A549 (cell line): ENCODE data around the gene UTRN. TPM values are rescaled to one million over a fixed set of nuclear protein-coding genes. Genes with fewer than 3 reads are reported as not detected.

Source experiments
- ATAC-seq, 2 experiments: fragments of 200-7000 bp in 1 of 2; fragments of >200 bp in 1 of 2; cut with Nextera tagmentation in 1 of 2; cut with Tn5 transposase in 1 of 2; 3 replicates each; pipeline versions ENCODE4 v1.8.0 to v1.9.1; 2018 to 2020; ENCODE audit warnings: mild to moderate bottlenecking in 1 of 2, moderate library complexity in 1 of 2
- CTCF ChIA-PET: fragments of 300-600 bp; sonication (Branson Sonifier 250); formaldehyde crosslinking; extraction: SDS; loops from one replicate; lab custom pipeline; 2021; ENCODE audit warnings: antibody characterized with exemption, inconsistent platforms; lab: Yijun Ruan, JAX
- POLR2A ChIA-PET: fragments of 350-600 bp; formaldehyde crosslinking; extraction: SDS; loops from one replicate; lab custom pipeline; 2021; ENCODE audit warnings: antibody characterized with exemption, inconsistent platforms; lab: Yijun Ruan, JAX
- DNase-seq, 2 experiments: peaks; one replicate each; pipeline versions ENCODE4 v3.0.0 to v3.0.0-alpha.2; 2011 to 2016; ENCODE audit warnings: low read depth in 1 of 2, low spot score in 1 of 2
- FAIRE-seq: peaks from 2 replicates; lab custom pipeline; 2011; peaks lifted over from hg19 to GRCh38; lab: Jason Lieb, UNC
- H3K27ac ChIP-seq, 2 experiments: fragments of >200 bp; sonication (Bioruptor Twin); formaldehyde crosslinking; 3 replicates each; pipeline ENCODE4 v1.5.1; 2016 to 2017
- H3K4me1 ChIP-seq: fragments of >200 bp; sonication (Bioruptor Twin); formaldehyde crosslinking; 3 replicates; pipeline ENCODE4 v1.6.1; 2016
- H3K4me2 ChIP-seq: fragments of >200 bp; sonication (Bioruptor Twin); formaldehyde crosslinking; 3 replicates; pipeline ENCODE4 v1.6.1; 2016
- H3K4me3 ChIP-seq: fragments of >200 bp; sonication (Bioruptor Twin); formaldehyde crosslinking; 3 replicates; pipeline ENCODE4 v1.5.1; 2016
- H3K9me3 ChIP-seq: fragments of >200 bp; sonication (Bioruptor Twin); formaldehyde crosslinking; 3 replicates; pipeline ENCODE4 v1.6.1; 2016
- BHLHE40 ChIP-seq: IDR thresholded peaks from 2 replicates; pipeline ENCODE4 v1.6.1; 2012; ENCODE audit warnings: low read depth, low read length, inconsistent platforms
- CBX8 ChIP-seq: fragments of 200-600 bp; sonication (generic); IDR thresholded peaks from 2 replicates; pipeline ENCODE4 v1.6.1; 2016
- CEBPB ChIP-seq, 2 experiments: fragments of >200 bp in 1 of 2; sonication (Bioruptor Twin) in 1 of 2; formaldehyde crosslinking in 1 of 2; IDR thresholded peaks; 2 replicates each; pipeline ENCODE4 v1.6.1; 2012 to 2016
- FOSL2 ChIP-seq, 2 experiments: fragments of 450-650 bp in 1 of 2; fragments of >200 bp in 1 of 2; sonication (Bioruptor Twin) in 1 of 2; formaldehyde crosslinking; IDR thresholded peaks; 2 replicates each; pipeline versions ENCODE4 v1.5.0 to v1.6.1; 2016 to 2020; ENCODE audit warnings: mild to moderate bottlenecking in 1 of 2, moderate library complexity in 1 of 2
- JUNB ChIP-seq: fragments of >200 bp; sonication (Bioruptor Twin); formaldehyde crosslinking; IDR thresholded peaks from 2 replicates; pipeline ENCODE4 v1.6.1; 2016
- KDM1A ChIP-seq: fragments of 200-600 bp; sonication (generic); IDR thresholded peaks from 2 replicates; pipeline ENCODE4 v1.6.1; 2016; ENCODE audit warnings: low read depth, mild to moderate bottlenecking
- KDM5A ChIP-seq: fragments of 200-600 bp; sonication (generic); IDR thresholded peaks from 2 replicates; pipeline ENCODE4 v1.6.1; 2016; ENCODE audit warnings: antibody characterized with exemption, mild to moderate bottlenecking
- MAFK ChIP-seq: fragments of 450-650 bp; IDR thresholded peaks from 2 replicates; pipeline ENCODE4 v1.6.1; 2014; ENCODE audit not compliant: partially characterized antibody
- NFE2L2 ChIP-seq: fragments of 150-350 bp; conservative IDR thresholded peaks from 2 replicates; pipeline ENCODE4 v1.6.1; 2014; ENCODE audit warnings: low read length
- NPAS2 ChIP-seq: fragments of 250-450 bp; sonication (Bioruptor Pico); IDR thresholded peaks from 2 replicates; pipeline ENCODE4 v1.8.0; 2022; ENCODE audit warnings: mild to moderate bottlenecking, moderate library complexity, borderline replicate concordance
- PHF8 ChIP-seq: fragments of 200-600 bp; sonication (generic); IDR thresholded peaks from 2 replicates; pipeline ENCODE4 v1.6.1; 2016; ENCODE audit warnings: low read depth, mild to moderate bottlenecking, antibody characterized with exemption, moderate library complexity, borderline replicate concordance
- POLR2A ChIP-seq: IDR thresholded peaks from 2 replicates; pipeline ENCODE4 v1.6.1; 2012; ENCODE audit warnings: mild to moderate bottlenecking, low read length
- POLR2AphosphoS2 ChIP-seq: conservative IDR thresholded peaks from 2 replicates; pipeline ENCODE4 v1.6.1; 2012; ENCODE audit warnings: low read length, improper control_type of control experiment, inconsistent platforms
- RFX5 ChIP-seq: fragments of 450-650 bp; IDR thresholded peaks from 2 replicates; pipeline ENCODE4 v1.7.1; 2014; ENCODE audit warnings: antibody characterized with exemption, mild to moderate bottlenecking, moderate library complexity
- TP53 ChIP-seq: fragments of 250-450 bp; sonication (Bioruptor Pico); IDR thresholded peaks from 2 replicates; pipeline ENCODE4 v1.5.0; 2021; ENCODE audit warnings: mild to moderate bottlenecking, moderate library complexity
- ZFP36 ChIP-seq: fragments of 450-650 bp; IDR thresholded peaks from 2 replicates; pipeline ENCODE4 v1.6.1; 2014; ENCODE audit warnings: borderline replicate concordance; ENCODE audit not compliant: partially characterized antibody
- ZNF302 ChIP-seq: fragments of 250-450 bp; sonication (Bioruptor Pico); IDR thresholded peaks from 2 replicates; pipeline ENCODE4 v1.9.0; 2021; ENCODE audit warnings: inconsistent platforms, mild to moderate bottlenecking, moderate library complexity
- ZSCAN20 ChIP-seq: fragments of 250-450 bp; sonication (Bioruptor Pico); IDR thresholded peaks from 2 replicates; pipeline ENCODE4 v1.8.0; 2022; ENCODE audit warnings: mild to moderate bottlenecking, moderate library complexity
- WGBS: methylation state at CpG from one replicate; pipeline ENCODE4 v1.1.6; 2017; ENCODE audit errors: missing lambda C conversion rate; 5-methylcytosine and 5-hydroxymethylcytosine counted together
- polyA plus RNA-seq, 4 experiments: library from polyadenylated mRNA; depleted of rRNA in 3 of 4; stranded (reverse); fragments of >200 nt; fragmentation: RNase III in 1 of 4; extraction: RNeasy Plus Mini Kit Qiagen cat#74134 plus additional on column Dnase treatment in 1 of 4; gene quantifications; 2 replicates in 3 of 4; 3 replicates in 1 of 4; pipeline ENCODE4 v1.2.3, GENCODE V29; 2011 to 2017
- TF ChIP-seq, protein P1 (sequence below): fragments of >200 bp; sonication (Bioruptor Twin); formaldehyde crosslinking; IDR thresholded peaks from 3 replicates; pipeline ENCODE4 v1.6.1; 2016
- TF ChIP-seq, protein P2 (sequence below): fragments of 200-600 bp; sonication (generic); IDR thresholded peaks from 2 replicates; pipeline ENCODE4 v1.6.1; 2016; ENCODE audit warnings: antibody characterized with exemption, mild to moderate bottlenecking, moderate library complexity
- TF ChIP-seq, protein P3 (sequence below): fragments of >200 bp; sonication (Bioruptor Twin); formaldehyde crosslinking; IDR thresholded peaks from 3 replicates; pipeline ENCODE4 v1.5.1; 2016

UTRN gene
- polyA plus RNA-seq, 2 of the 4 experiments (the other 2 are of a cell fraction) = 10.6 to 20.8 TPM

DNA sequence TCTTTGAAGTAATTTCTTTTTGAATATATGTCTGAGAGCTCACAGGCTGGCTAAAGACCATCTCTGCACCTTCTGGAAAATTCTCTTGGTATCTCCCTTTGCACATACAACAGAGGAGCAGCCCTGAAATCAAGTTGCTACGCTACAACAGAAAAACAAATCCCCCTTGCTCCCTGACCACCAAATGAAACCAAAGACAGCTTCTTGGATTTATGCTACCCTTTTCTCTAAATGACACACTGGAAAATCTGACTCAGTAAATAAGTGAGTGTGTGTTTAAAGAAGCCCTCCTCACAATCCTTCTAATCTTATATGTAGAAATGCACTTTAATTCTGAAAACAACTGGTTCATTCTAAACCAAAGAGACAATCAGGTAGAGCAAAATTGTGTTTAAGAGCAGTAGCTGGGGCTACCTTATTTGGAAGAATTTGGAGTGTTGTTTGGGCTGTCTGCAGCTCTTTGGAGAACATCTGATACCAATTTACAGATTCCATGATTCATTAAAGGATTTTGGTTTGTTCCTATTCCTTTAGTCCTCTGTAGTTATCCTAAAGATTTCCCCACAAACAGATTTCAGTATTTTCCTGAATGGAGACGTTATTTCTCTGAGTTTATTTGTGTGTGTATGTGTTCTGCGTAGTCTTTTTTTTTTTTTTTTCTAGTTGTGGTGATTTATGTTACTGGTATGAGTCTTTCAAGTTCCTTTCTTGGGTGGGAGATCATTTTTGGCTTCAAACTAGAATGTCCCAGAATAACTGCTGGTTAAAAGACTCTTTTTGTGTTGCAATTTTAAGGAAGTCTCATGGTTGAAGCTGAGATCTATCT is 36.4 kb upstream of the UTRN start:
- peaks cover 15% of the 10 kb centered on the region; the same call in 2 of the 3 replicates for H3K9me3 ChIP-seq
- ATAC-seq (no peak), FAIRE-seq (no peak), DNase-seq (no peak)
- no peak overlapping the region for H3K27ac ChIP-seq
- TF ChIP-seq PHF8 (no peak), POLR2A (no peak), ZFP36 (no peak), NPAS2 (CRISPR knock-in tag) (no peak), RFX5 (no peak), JUNB (no peak), NFE2L2 (no peak), FOSL2 (IDR thresholded peaks at IDR 0.05) (no peak), FOSL2 (CRISPR knock-in tag; IDR thresholded peaks at IDR 0.05) (no peak), MAFK (no peak), KDM1A (no peak), ZNF302 (no peak)
- TF ChIP-seq, protein P1, sequence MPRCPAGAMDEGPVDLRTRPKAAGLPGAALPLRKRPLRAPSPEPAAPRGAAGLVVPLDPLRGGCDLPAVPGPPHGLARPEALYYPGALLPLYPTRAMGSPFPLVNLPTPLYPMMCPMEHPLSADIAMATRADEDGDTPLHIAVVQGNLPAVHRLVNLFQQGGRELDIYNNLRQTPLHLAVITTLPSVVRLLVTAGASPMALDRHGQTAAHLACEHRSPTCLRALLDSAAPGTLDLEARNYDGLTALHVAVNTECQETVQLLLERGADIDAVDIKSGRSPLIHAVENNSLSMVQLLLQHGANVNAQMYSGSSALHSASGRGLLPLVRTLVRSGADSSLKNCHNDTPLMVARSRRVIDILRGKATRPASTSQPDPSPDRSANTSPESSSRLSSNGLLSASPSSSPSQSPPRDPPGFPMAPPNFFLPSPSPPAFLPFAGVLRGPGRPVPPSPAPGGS = no peak
- TF ChIP-seq, protein P2, sequence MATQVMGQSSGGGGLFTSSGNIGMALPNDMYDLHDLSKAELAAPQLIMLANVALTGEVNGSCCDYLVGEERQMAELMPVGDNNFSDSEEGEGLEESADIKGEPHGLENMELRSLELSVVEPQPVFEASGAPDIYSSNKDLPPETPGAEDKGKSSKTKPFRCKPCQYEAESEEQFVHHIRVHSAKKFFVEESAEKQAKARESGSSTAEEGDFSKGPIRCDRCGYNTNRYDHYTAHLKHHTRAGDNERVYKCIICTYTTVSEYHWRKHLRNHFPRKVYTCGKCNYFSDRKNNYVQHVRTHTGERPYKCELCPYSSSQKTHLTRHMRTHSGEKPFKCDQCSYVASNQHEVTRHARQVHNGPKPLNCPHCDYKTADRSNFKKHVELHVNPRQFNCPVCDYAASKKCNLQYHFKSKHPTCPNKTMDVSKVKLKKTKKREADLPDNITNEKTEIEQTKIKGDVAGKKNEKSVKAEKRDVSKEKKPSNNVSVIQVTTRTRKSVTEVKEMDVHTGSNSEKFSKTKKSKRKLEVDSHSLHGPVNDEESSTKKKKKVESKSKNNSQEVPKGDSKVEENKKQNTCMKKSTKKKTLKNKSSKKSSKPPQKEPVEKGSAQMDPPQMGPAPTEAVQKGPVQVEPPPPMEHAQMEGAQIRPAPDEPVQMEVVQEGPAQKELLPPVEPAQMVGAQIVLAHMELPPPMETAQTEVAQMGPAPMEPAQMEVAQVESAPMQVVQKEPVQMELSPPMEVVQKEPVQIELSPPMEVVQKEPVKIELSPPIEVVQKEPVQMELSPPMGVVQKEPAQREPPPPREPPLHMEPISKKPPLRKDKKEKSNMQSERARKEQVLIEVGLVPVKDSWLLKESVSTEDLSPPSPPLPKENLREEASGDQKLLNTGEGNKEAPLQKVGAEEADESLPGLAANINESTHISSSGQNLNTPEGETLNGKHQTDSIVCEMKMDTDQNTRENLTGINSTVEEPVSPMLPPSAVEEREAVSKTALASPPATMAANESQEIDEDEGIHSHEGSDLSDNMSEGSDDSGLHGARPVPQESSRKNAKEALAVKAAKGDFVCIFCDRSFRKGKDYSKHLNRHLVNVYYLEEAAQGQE = no peak
- TF ChIP-seq, protein P3, sequence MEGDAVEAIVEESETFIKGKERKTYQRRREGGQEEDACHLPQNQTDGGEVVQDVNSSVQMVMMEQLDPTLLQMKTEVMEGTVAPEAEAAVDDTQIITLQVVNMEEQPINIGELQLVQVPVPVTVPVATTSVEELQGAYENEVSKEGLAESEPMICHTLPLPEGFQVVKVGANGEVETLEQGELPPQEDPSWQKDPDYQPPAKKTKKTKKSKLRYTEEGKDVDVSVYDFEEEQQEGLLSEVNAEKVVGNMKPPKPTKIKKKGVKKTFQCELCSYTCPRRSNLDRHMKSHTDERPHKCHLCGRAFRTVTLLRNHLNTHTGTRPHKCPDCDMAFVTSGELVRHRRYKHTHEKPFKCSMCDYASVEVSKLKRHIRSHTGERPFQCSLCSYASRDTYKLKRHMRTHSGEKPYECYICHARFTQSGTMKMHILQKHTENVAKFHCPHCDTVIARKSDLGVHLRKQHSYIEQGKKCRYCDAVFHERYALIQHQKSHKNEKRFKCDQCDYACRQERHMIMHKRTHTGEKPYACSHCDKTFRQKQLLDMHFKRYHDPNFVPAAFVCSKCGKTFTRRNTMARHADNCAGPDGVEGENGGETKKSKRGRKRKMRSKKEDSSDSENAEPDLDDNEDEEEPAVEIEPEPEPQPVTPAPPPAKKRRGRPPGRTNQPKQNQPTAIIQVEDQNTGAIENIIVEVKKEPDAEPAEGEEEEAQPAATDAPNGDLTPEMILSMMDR = no peak
- TF ChIP-seq, all 56 proteins: peak for 0
- 71% methylated on average over 3 of the region's 3 CpGs for WGBS
- ChIA-PET CTCF (interaction anchor here (0.6 to 0.8 kb wide), 3 partner anchors 10 to 58 kb away, joined by 3 to 4 read pairs (median 4); no protein-coding TSS in a partner anchor), POLR2A (interaction anchor here (0.6 kb wide), 1 partner anchor 62 kb away, joined by 5 read pairs; no protein-coding TSS in a partner anchor)
- H3K4me3 ChIP-seq = no peak overlapping the region
- no peaks in the 10 kb centered on the region for H3K4me1 ChIP-seq
- no peak overlapping the region for H3K4me2 ChIP-seq

DNA sequence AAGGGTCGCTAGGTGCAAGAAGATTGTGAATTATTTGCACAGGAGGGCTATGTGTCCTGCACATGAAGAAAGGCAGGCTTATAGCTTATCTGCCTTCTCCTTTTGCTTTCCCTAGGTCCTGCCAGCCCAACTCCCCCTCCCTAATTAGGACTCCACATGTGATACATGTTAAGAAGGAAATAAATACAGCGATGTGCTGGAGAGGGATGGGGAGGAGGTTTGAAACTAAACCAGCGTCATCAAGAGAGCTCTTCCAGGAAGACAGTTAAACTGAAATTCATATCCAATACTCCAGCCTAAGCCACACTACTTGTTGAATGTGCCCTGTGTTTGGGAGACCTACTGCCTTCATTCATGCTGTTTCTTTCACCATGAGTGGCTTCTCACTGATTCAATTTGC is 34.9 kb upstream of the UTRN start:
- WGBS = 75% methylated on average over 3 of the region's 3 CpGs
- CTCF ChIA-PET = no interaction called here

DNA sequence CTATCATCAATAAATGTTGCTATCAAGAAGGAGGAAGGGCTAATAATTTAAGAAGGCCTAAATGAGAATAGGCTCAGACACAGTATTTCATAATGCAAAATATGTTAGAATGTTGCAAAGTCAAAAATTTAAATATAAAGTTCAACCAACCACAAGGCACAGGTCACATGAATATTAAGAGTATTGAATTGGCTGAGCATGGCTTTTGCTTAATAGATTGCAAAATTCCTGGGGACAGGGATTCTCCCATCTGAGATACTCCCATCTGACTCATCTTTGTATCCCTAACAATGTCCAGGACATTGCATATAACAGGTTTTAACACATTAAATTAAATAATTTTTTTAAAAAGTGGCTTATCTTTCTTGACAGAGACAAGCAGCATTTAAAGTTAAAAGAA is 32.9 kb upstream of the UTRN start:
- FAIRE-seq = no peak
- Histone ChIP-seq H3K9me3 (no peaks in the 10 kb centered on the region), H3K4me2 (no peak overlapping the region), H3K4me3 (no peak overlapping the region), H3K4me1 (no peaks in the 10 kb centered on the region), H3K27ac (no peak overlapping the region)
- no peak for ATAC-seq
- ChIA-PET POLR2A (no interaction called here), CTCF (no interaction called here)
- DNase-seq = no peak
- TF ChIP-seq POLR2AphosphoS2 (no peak), CBX8 (no peak), TP53 (CRISPR knock-in tag) (no peak), MAFK (no peak), ZSCAN20 (CRISPR knock-in tag) (no peak), CEBPB (IDR thresholded peaks at IDR 0.05) (no peak)

More for the DNA sequence above, 34.9 kb upstream of the UTRN start:
- no peak for FAIRE-seq
- peaks cover 15% of the 10 kb centered on the region; the same call in 2 of the 3 replicates for H3K9me3 ChIP-seq
- no peak overlapping the region for H3K4me3 ChIP-seq
- ATAC-seq = no peak
- POLR2A ChIA-PET = no interaction called here
- no peak overlapping the region for H3K27ac ChIP-seq
- DNase-seq = no peak
- H3K4me1 ChIP-seq = no peaks in the 10 kb centered on the region
- no peak for TF ChIP-seq KDM5A
- TF ChIP-seq BHLHE40 = no peak
- TF ChIP-seq ZFP36 = no peak
- no peak overlapping the region for H3K4me2 ChIP-seq
